Activated T-helper 1 cell treated with anti-CD3 and anti-CD28 coated beads, Interleukin-12 subunit alpha, Interleukin-12 subunit beta, Interleukin-2, Interleukin-4 antibody, amounts not matched to agents 30 ng/mL and 10 ng/mL and 1 ng/mL, durations not matched to agents 14 hours and 24 hours and 36 hours (primary cell): ENCODE measurements around the gene HIP1. TPM values are rescaled to one million over a fixed set of nuclear protein-coding genes. Genes with fewer than 3 reads are reported as not detected.

Experiments
- DNase-seq: peaks from one replicate; pipeline ENCODE4 v3.0.0; 2021; ENCODE audit warnings: low spot score
- H3K27ac Mint-ChIP-seq: one replicate; pipeline ENCODE4 v1.8.0; 2021; ENCODE audit warnings: mild to moderate bottlenecking, mixed read lengths
- H3K27me3 Mint-ChIP-seq: one replicate; pipeline ENCODE4 v1.8.0; 2022; ENCODE audit warnings: mild to moderate bottlenecking, moderate library complexity, mixed read lengths; ENCODE audit not compliant: insufficient read depth
- H3K36me3 Mint-ChIP-seq: one replicate; pipeline ENCODE4 v1.8.0; 2021; ENCODE audit warnings: low read depth, mixed read lengths
- H3K4me1 Mint-ChIP-seq: one replicate; pipeline ENCODE4 v1.8.0; 2021; ENCODE audit warnings: low read depth, mixed read lengths
- H3K4me3 Mint-ChIP-seq: one replicate; pipeline ENCODE4 v1.8.0; 2021; ENCODE audit warnings: mild to moderate bottlenecking, moderate library complexity, mixed read lengths
- H3K9me3 Mint-ChIP-seq: one replicate; pipeline ENCODE4 v1.8.0; 2021; ENCODE audit warnings: mixed read lengths
- intact Hi-C: fragments of 100-400 bp; cut with micrococcal nuclease; formaldehyde crosslinking; loops from one replicate; pipeline ENCODE4 v1.15.1; 2024
- total RNA-seq: library from RNA; stranded (reverse); gene quantifications from 2 replicates; pipeline ENCODE4 v1.2.3, GENCODE V29; 2022

HIP1 gene
- total RNA-seq, 1 donor from 2014 or later = 2.3 TPM

DNA sequence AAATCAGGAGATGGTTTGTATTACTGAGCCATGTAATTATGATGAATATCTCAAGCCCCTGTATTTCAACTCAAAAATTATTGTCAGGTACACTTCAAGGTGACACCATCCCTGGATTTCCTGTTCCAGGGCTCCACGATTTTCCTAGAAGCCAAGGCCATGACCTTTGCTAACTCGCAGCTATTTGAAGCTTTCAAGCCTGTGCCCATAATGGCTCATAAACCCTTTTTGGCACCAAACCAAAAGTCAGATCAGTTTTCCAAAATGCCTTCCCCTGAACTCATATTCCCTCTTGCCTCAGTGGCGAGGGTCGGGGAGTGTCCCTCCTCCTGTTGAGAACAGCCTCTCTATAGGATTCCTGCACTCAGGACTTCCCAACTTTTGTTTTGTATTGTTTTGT is 70.8 kb downstream of the HIP1 start:
- no peaks in the 10 kb centered on the region for H3K36me3 Mint-ChIP-seq
- intact Hi-C loops = no loop called here
- H3K4me3 Mint-ChIP-seq = no peak overlapping the region
- no peak overlapping the region for H3K27ac Mint-ChIP-seq
- H3K27me3 Mint-ChIP-seq = peaks cover 3% of the 10 kb centered on the region
- H3K9me3 Mint-ChIP-seq = no peaks in the 10 kb centered on the region
- no peaks in the 10 kb centered on the region for H3K4me1 Mint-ChIP-seq
- DNase-seq = no peak

GRCh38 chr7:75663302-75663907 is 75.3 kb downstream of the HIP1 start:
- H3K4me3 Mint-ChIP-seq = no peak overlapping the region

GRCh38 chr7:75662579-75663301 is 76.0 kb downstream of the HIP1 start:
- Mint-ChIP-seq H3K36me3 (no peaks in the 10 kb centered on the region), H3K4me3 (no peak overlapping the region), H3K27ac (no peak overlapping the region), H3K27me3 (no peaks in the 10 kb centered on the region), H3K9me3 (no peaks in the 10 kb centered on the region), H3K4me1 (no peaks in the 10 kb centered on the region)
- intact Hi-C loops = no loop called here
- no peak for DNase-seq

More at GRCh38 chr7:75663302-75663907, 75.3 kb downstream of the HIP1 start:
- Mint-ChIP-seq H3K27me3 (peaks cover 3% of the 10 kb centered on the region), H3K4me1 (no peaks in the 10 kb centered on the region), H3K27ac (no peak overlapping the region), H3K9me3 (no peaks in the 10 kb centered on the region), H3K36me3 (no peaks in the 10 kb centered on the region)
- no peak for DNase-seq
- intact Hi-C loops = no loop called here

GRCh38 chr7:75660566-75661215 is 78.0 kb downstream of the HIP1 start:
- no peak overlapping the region for H3K27ac Mint-ChIP-seq
- intact Hi-C loops = no loop called here
- DNase-seq = no peak
- no peaks in the 10 kb centered on the region for H3K27me3 Mint-ChIP-seq
- H3K9me3 Mint-ChIP-seq = no peaks in the 10 kb centered on the region
- no peak overlapping the region for H3K4me3 Mint-ChIP-seq
- H3K4me1 Mint-ChIP-seq = no peaks in the 10 kb centered on the region
- no peaks in the 10 kb centered on the region for H3K36me3 Mint-ChIP-seq

GRCh38 chr7:75658802-75659201 is 79.9 kb downstream of the HIP1 start:
- no peaks in the 10 kb centered on the region for H3K4me1 Mint-ChIP-seq
- DNase-seq = no peak
- intact Hi-C loops = loop anchor here (10.0 kb wide), 1 partner anchor 286 kb away; no protein-coding TSS in a partner anchor
- H3K27ac Mint-ChIP-seq = no peak overlapping the region
- H3K4me3 Mint-ChIP-seq = no peak overlapping the region
- no peaks in the 10 kb centered on the region for H3K9me3 Mint-ChIP-seq
- H3K27me3 Mint-ChIP-seq = no peaks in the 10 kb centered on the region
- no peaks in the 10 kb centered on the region for H3K36me3 Mint-ChIP-seq

- intact Hi-C loops = loop anchor here (10.0 kb wide), 1 partner anchor 286 kb away; no protein-coding TSS in a partner anchor
- Mint-ChIP-seq H3K4me3 (no peak overlapping the region), H3K36me3 (no peaks in the 10 kb centered on the region), H3K9me3 (no peaks in the 10 kb centered on the region), H3K27ac (no peak overlapping the region), H3K27me3 (no peaks in the 10 kb centered on the region), H3K4me1 (no peaks in the 10 kb centered on the region)
- no peak for DNase-seq
Observed at GRCh38 chr7:75658369-75658768, 80.4 kb downstream of the HIP1 start.

DNA sequence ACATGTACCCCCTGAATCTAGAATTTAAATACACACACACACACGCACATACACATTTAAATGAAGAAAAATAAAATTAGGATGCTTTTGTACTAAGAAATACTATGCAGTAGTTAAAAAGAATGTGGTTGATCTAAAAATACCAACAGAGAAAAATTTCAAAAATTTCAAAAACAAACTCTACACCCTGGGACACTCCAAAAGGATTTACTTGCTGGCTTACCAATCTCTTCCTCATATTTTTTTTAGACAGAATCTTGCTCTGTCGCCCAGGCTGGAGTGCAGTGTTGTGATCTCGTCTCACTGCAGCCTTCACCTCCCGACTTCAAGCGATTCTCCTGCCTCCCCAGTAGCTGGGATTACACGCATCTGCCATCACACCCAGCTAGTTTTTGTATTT is 80.9 kb downstream of the HIP1 start:
- Mint-ChIP-seq H3K36me3 (no peaks in the 10 kb centered on the region), H3K27me3 (no peaks in the 10 kb centered on the region), H3K4me1 (no peaks in the 10 kb centered on the region), H3K9me3 (no peaks in the 10 kb centered on the region), H3K27ac (no peak overlapping the region), H3K4me3 (no peak overlapping the region)
- intact Hi-C loops = loop anchor here (10.0 kb wide), 1 partner anchor 287 kb away; no protein-coding TSS in a partner anchor
- no peak for DNase-seq

DNA sequence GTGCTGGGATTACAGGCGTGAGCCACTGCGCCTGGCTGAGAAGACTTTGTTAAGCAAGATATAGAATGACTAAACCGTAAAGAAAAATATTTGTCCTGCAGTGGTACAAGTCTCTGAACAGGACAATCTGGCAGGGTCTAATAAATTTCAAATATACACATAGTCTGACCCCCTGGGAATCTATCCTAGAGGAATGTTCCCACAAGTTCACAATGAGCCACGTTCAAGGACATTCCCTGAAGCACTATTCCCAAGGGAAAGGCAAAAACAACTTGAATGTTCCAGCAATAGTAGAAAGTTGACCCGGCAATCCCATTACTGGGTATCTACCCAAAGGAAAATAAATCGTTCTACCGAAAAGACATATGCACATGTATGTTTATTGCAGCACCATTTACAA is 82.0 kb downstream of the HIP1 start:
- H3K36me3 Mint-ChIP-seq = no peaks in the 10 kb centered on the region
- H3K27me3 Mint-ChIP-seq = no peaks in the 10 kb centered on the region
- H3K9me3 Mint-ChIP-seq = no peaks in the 10 kb centered on the region
- DNase-seq = no peak
- intact Hi-C loops = loop anchor here (10.0 kb wide), 1 partner anchor 288 kb away; no protein-coding TSS in a partner anchor
- H3K4me1 Mint-ChIP-seq = no peaks in the 10 kb centered on the region
- H3K4me3 Mint-ChIP-seq = no peak overlapping the region
- no peak overlapping the region for H3K27ac Mint-ChIP-seq

DNA sequence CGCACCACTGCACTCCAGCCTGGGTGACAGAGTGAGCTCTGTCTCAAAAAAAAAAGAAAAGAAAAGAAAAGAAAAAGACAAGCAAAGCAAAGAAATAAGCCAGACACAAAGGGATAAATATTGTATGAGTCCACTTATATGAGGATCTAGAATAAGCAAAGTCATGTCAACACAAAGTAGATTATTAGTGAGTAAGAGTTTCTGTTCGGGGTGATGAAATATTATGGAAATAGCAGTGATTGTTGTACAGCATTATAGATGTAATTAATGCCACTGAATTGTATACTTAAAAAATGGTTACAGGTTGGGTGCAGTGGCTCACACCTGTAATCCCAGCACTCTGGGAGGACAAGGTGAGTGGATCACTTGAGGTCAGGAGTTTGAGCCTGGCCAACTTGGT is 83.2 kb downstream of the HIP1 start:
- intact Hi-C loops = loop anchor here (10.0 kb wide), 1 partner anchor 289 kb away; no protein-coding TSS in a partner anchor
- DNase-seq = no peak
- Mint-ChIP-seq H3K4me1 (no peaks in the 10 kb centered on the region), H3K4me3 (no peak overlapping the region), H3K27ac (no peak overlapping the region), H3K27me3 (no peaks in the 10 kb centered on the region), H3K36me3 (no peaks in the 10 kb centered on the region), H3K9me3 (no peaks in the 10 kb centered on the region)

- Mint-ChIP-seq H3K27ac (no peak overlapping the region), H3K9me3 (no peaks in the 10 kb centered on the region), H3K4me1 (no peaks in the 10 kb centered on the region), H3K4me3 (no peak overlapping the region), H3K36me3 (no peaks in the 10 kb centered on the region), H3K27me3 (no peaks in the 10 kb centered on the region)
- DNase-seq = no peak
- intact Hi-C loops = loop anchor here (10.0 kb wide), 1 partner anchor 290 kb away; no protein-coding TSS in a partner anchor
Observed at GRCh38 chr7:75654855-75655254, 83.9 kb downstream of the HIP1 start.

DNA sequence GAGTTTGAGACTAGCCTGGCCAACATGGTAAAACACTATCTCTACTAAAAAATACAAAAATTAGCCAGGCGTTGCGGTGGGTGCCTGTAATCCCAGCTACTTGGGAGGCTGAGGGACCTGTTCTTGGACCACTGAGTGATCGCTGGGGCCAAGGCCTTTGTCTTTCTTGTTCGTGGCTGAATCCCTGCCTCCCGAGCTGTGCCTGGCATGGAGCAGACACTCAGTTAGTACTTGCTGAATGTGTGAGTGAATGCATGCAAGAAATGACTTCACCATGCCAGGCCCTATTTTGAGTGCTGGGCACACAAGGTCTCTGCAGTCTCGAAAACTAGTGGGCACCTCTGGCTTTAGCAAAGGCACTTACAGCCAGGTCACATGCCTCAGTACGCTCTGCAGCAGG is 85.1 kb downstream of the HIP1 start:
- no peaks in the 10 kb centered on the region for H3K4me1 Mint-ChIP-seq
- DNase-seq = no peak
- intact Hi-C loops = loop anchor here (10.0 kb wide), 1 partner anchor 291 kb away; no protein-coding TSS in a partner anchor
- no peak overlapping the region for H3K27ac Mint-ChIP-seq
- H3K9me3 Mint-ChIP-seq = no peaks in the 10 kb centered on the region
- H3K27me3 Mint-ChIP-seq = no peaks in the 10 kb centered on the region
- H3K36me3 Mint-ChIP-seq = no peaks in the 10 kb centered on the region
- H3K4me3 Mint-ChIP-seq = no peak overlapping the region

DNA sequence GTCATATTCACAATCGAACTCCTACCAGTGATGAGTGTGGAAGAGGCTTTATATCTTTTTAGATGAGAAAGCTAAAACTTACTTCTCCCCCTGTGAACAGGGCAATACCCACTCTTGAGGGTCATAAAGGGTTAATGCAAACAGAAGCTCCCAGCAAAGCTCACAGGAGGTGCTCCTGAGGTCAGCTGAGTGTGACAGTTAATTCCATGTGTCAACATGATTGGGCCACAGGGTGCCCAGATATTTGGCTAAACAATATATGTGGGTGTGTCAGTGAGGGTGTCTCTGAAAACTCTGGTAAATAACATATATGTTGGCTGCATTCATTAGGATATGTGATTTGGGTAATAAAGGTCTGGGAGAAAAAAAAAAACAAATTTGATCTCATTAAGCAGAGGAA is 86.0 kb downstream of the HIP1 start:
- no peak overlapping the region for H3K27ac Mint-ChIP-seq
- no peak overlapping the region for H3K4me3 Mint-ChIP-seq
- H3K4me1 Mint-ChIP-seq = no peaks in the 10 kb centered on the region
- no peaks in the 10 kb centered on the region for H3K27me3 Mint-ChIP-seq
- DNase-seq = no peak
- H3K9me3 Mint-ChIP-seq = peaks cover 3% of the 10 kb centered on the region
- intact Hi-C loops = loop anchor here (10.0 kb wide), 1 partner anchor 292 kb away; no protein-coding TSS in a partner anchor
- no peaks in the 10 kb centered on the region for H3K36me3 Mint-ChIP-seq

- no peaks in the 10 kb centered on the region for H3K36me3 Mint-ChIP-seq
- H3K4me3 Mint-ChIP-seq = no peak overlapping the region
- intact Hi-C loops = loop anchor here (10.0 kb wide), 1 partner anchor 294 kb away; no protein-coding TSS in a partner anchor
- H3K27ac Mint-ChIP-seq = no peak overlapping the region
- peaks cover 6% of the 10 kb centered on the region for H3K9me3 Mint-ChIP-seq
- no peaks in the 10 kb centered on the region for H3K4me1 Mint-ChIP-seq
- no peak for DNase-seq
- H3K27me3 Mint-ChIP-seq = no peaks in the 10 kb centered on the region
Observed at GRCh38 chr7:75650681-75651080, 88.1 kb downstream of the HIP1 start.
